PFSK-1 (cell line): ENCODE data around the gene NOD2.

Experiments used
- POLR2AphosphoS5 ChIP-seq: IDR thresholded peaks from 2 replicates; pipeline ENCODE4 v1.6.1; 2012; ENCODE audit warnings: low read depth, mild to moderate bottlenecking, control low read depth, low read length, moderate library complexity
- TAF1 ChIP-seq: IDR thresholded peaks from 2 replicates; pipeline ENCODE4 v1.6.1; 2012; ENCODE audit warnings: low read length, control low read depth, borderline replicate concordance; ENCODE audit not compliant: insufficient read depth
- TF ChIP-seq, protein P1 (sequence below), 2 experiments: IDR thresholded peaks; 2 replicates each; pipeline versions ENCODE4 v1.6.1 to v1.8.0; 2011 to 2012; ENCODE audit warnings: low read depth in 2 of 2, low read length in 2 of 2, control low read depth in 1 of 2, inconsistent platforms in 1 of 2, mild to moderate bottlenecking in 1 of 2, moderate library complexity in 1 of 2; ENCODE audit not compliant: insufficient read depth in 1 of 2

DNA sequence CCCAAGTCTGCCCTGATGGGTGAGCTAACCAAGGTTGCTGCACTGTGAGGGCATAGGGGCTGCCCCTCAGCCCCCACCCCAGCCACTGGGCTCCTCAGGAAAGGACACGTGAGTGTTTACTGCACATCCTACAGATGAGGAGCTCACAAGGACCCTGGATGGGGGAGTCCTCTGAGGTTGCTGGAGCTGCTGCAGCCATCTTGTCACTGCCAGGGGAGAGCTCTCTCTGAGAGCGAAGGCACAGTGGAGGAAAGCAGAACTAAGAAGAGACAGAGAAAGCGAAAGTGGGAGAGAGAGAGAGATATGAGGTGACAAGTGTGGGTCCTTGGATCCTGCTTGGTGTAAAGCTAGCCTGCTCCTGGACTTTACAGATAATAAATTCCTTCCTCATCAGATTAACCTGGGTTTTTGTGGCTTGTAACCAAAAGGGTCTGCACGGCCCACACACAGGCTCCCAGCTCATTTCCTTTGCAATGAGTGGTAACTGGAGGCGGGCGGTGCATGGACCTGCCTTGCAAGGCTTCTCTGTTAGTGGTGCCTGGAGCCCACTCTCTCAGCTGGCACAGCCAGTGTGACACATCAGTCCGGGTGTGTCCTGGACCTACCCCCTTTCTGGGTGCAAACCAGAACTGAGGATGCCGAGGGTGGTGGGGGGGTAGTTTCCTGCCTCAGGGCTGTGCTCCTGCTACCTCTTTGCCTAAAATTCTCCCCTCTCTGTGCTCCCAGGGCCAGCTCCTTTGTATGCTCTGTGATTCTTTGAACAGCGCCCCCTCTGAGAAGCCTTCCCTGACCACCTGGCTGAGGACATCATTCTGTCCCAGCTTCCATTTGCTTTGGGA is 26.5 kb upstream of the NOD2 start:
- TF ChIP-seq, protein P1, sequence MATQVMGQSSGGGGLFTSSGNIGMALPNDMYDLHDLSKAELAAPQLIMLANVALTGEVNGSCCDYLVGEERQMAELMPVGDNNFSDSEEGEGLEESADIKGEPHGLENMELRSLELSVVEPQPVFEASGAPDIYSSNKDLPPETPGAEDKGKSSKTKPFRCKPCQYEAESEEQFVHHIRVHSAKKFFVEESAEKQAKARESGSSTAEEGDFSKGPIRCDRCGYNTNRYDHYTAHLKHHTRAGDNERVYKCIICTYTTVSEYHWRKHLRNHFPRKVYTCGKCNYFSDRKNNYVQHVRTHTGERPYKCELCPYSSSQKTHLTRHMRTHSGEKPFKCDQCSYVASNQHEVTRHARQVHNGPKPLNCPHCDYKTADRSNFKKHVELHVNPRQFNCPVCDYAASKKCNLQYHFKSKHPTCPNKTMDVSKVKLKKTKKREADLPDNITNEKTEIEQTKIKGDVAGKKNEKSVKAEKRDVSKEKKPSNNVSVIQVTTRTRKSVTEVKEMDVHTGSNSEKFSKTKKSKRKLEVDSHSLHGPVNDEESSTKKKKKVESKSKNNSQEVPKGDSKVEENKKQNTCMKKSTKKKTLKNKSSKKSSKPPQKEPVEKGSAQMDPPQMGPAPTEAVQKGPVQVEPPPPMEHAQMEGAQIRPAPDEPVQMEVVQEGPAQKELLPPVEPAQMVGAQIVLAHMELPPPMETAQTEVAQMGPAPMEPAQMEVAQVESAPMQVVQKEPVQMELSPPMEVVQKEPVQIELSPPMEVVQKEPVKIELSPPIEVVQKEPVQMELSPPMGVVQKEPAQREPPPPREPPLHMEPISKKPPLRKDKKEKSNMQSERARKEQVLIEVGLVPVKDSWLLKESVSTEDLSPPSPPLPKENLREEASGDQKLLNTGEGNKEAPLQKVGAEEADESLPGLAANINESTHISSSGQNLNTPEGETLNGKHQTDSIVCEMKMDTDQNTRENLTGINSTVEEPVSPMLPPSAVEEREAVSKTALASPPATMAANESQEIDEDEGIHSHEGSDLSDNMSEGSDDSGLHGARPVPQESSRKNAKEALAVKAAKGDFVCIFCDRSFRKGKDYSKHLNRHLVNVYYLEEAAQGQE (IDR thresholded peaks at IDR 0.05; ENCODE audit: insufficient read depth in 1 of 2, low read depth in 2 of 2, low read length in 2 of 2) = no peak
- no peak for TF ChIP-seq POLR2AphosphoS5
- TF ChIP-seq TAF1 = no peak
